HCT116 (cell line): Measurements from ENCODE around the gene MLXIPL. TPM values are rescaled to one million over a fixed set of nuclear protein-coding genes. Genes with fewer than 3 reads are reported as not detected.

ENCODE experiments used
- ATAC-seq: fragments of 200-7000 bp; cut with Tn5 transposase; 2 replicates; pipeline ENCODE4 v1.9.1; 2020; ENCODE audit warnings: mild to moderate bottlenecking, moderate library complexity
- BruUV-seq: library from RNA; stranded (reverse); fragments of 400-500 nt; replicated peaks from 2 replicates; lab custom pipeline; 2021; lab: Mats Ljungman, UMichigan
- CTCF ChIA-PET: fragments of 300-600 bp; sonication (Branson Sonifier 250); formaldehyde crosslinking; loops from one replicate; lab custom pipeline; 2021; ENCODE audit warnings: antibody characterized with exemption; lab: Charles Lee
- POLR2A ChIA-PET: fragments of 300-600, 350-600 bp; sonication (Branson Sonifier 250); formaldehyde crosslinking; loops from one replicate; lab custom pipeline; 2021; ENCODE audit warnings: antibody characterized with exemption; lab: Charles Lee
- RAD21 ChIA-PET, 2 experiments: fragments of 300-600 bp; sonication (Branson Sonifier 250); formaldehyde crosslinking; loops; one replicate each; lab custom pipeline; 2023; ENCODE audit warnings: low total read pairs in 2 of 2; ENCODE audit not compliant: uncharacterized antibody in 2 of 2, unreplicated experiment in 2 of 2, low non-redundant PET in 1 of 2; lab: Charles Lee
- DNase-seq: peaks from one replicate; pipeline ENCODE4 v3.0.0-alpha.2; 2010; ENCODE audit warnings: low read depth, low spot score
- H2AFZ ChIP-seq: fragments of 200-600 bp; shearing (Covaris generic), sonication (generic); 2 replicates; pipeline ENCODE4 v1.6.1; 2017; ENCODE audit warnings: low read depth, mixed run types, mixed read lengths, antibody characterized with exemption, low read length; ENCODE audit not compliant: poor library complexity, severe bottlenecking
- H3K27ac ChIP-seq: 2 replicates; pipeline ENCODE4 v1.5.1; 2012; ENCODE audit warnings: low read depth, low read length
- H3K27me3 ChIP-seq: fragments of 200-600 bp; sonication (generic); 2 replicates; pipeline ENCODE4 v1.6.1; 2016; ENCODE audit warnings: mixed run types, low read length, mixed read lengths; ENCODE audit not compliant: insufficient read depth
- H3K36me3 ChIP-seq, 2 experiments: fragments of 200-500 bp in 1 of 2; fragments of 200-600 bp in 1 of 2; sonication (Bioruptor generic) in 1 of 2; sonication (generic) in 1 of 2; 2 replicates each; pipeline versions ENCODE4 v1.5.1 to v1.6.1; 2014 to 2016; ENCODE audit warnings: low read length in 2 of 2, inconsistent platforms in 1 of 2, mixed read lengths in 1 of 2, mixed run types in 1 of 2; ENCODE audit not compliant: insufficient read depth in 2 of 2, control insufficient read depth in 1 of 2
- H3K4me1 ChIP-seq, 2 experiments: fragments of 200-600 bp in 1 of 2; sonication (generic) in 1 of 2; 2 replicates each; pipeline versions ENCODE4 v1.5.1 to v1.6.1; 2012 to 2017; ENCODE audit warnings: low read length in 2 of 2, inconsistent platforms in 1 of 2, mild to moderate bottlenecking in 1 of 2, mixed read lengths in 1 of 2, mixed run types in 1 of 2, moderate library complexity in 1 of 2; ENCODE audit not compliant: insufficient read depth in 2 of 2, control insufficient read depth in 1 of 2
- H3K4me2 ChIP-seq: fragments of 200-600 bp; sonication (generic); 2 replicates; pipeline ENCODE4 v1.6.1; 2017; ENCODE audit warnings: mixed run types, low read length, mixed read lengths
- H3K4me3 ChIP-seq, 2 experiments: fragments of 200-600 bp in 1 of 2; sonication (generic) in 1 of 2; replicated peaks in 1 of 2; 2 replicates each; pipeline ENCODE4 v1.5.1; 2011 to 2016; ENCODE audit warnings: low read length in 2 of 2, control low read depth in 1 of 2, low read depth in 1 of 2, mild to moderate bottlenecking in 1 of 2, mixed read lengths in 1 of 2, mixed run types in 1 of 2
- H3K79me2 ChIP-seq: fragments of 200-600 bp; sonication (generic); 2 replicates; pipeline ENCODE4 v1.6.1; 2017; ENCODE audit warnings: mild to moderate bottlenecking, mixed run types, low read length, moderate library complexity, mixed read lengths; ENCODE audit not compliant: insufficient read depth
- H3K9ac ChIP-seq: fragments of 200-600 bp; sonication (generic); 2 replicates; pipeline ENCODE4 v1.6.1; 2016; ENCODE audit warnings: low read length, mixed read lengths
- H3K9me2 ChIP-seq: fragments of 200-600 bp; sonication (generic), shearing (Covaris generic); 2 replicates; pipeline ENCODE4 v1.6.1; 2017; ENCODE audit warnings: mixed run types, mild to moderate bottlenecking, moderate library complexity; ENCODE audit not compliant: insufficient read depth
- H3K9me3 ChIP-seq, 2 experiments: fragments of 200-500 bp in 1 of 2; fragments of 200-600 bp in 1 of 2; sonication (Bioruptor generic) in 1 of 2; sonication (generic) in 1 of 2; 2 replicates each; pipeline ENCODE4 v1.6.1; 2014 to 2017; ENCODE audit warnings: low read length in 2 of 2, mixed read lengths in 2 of 2, inconsistent platforms in 1 of 2, low read depth in 1 of 2, mild to moderate bottlenecking in 1 of 2, mixed run types in 1 of 2, moderate library complexity in 1 of 2; ENCODE audit not compliant: control insufficient read depth in 1 of 2, insufficient read depth in 1 of 2
- H4K20me1 ChIP-seq: fragments of 200-600 bp; sonication (generic), shearing (Covaris generic); 2 replicates; pipeline ENCODE4 v1.6.1; 2017; ENCODE audit warnings: mixed run types, mild to moderate bottlenecking, moderate library complexity; ENCODE audit not compliant: insufficient read depth
- CBX3 ChIP-seq: IDR thresholded peaks from 2 replicates; pipeline ENCODE4 v1.6.1; 2012; ENCODE audit warnings: low read depth
- JUND ChIP-seq: IDR thresholded peaks from 2 replicates; pipeline ENCODE4 v1.6.1; 2012
- MAX ChIP-seq: IDR thresholded peaks from 2 replicates; pipeline ENCODE4 v1.6.1; 2012
- POLR2AphosphoS5 ChIP-seq: IDR thresholded peaks from 2 replicates; pipeline ENCODE4 v1.6.1; 2011; ENCODE audit warnings: mild to moderate bottlenecking, low read depth, low read length, moderate library complexity
- SIN3A ChIP-seq: IDR thresholded peaks from 2 replicates; pipeline ENCODE4 v1.6.1; 2012; ENCODE audit warnings: low read depth
- YY1 ChIP-seq: IDR thresholded peaks from 2 replicates; pipeline ENCODE4 v1.6.1; 2011; ENCODE audit warnings: low read length, low read depth, moderate library complexity, mild to moderate bottlenecking; ENCODE audit not compliant: insufficient replicate concordance; ENCODE audit errors: extremely low read depth
- ZFX ChIP-seq: fragments of 450-650 bp; IDR thresholded peaks from 2 replicates; pipeline ENCODE4 v1.6.1; 2017
- ZNF274 ChIP-seq: fragments of 200-500 bp; sonication (Bioruptor generic); IDR thresholded peaks from 2 replicates; pipeline ENCODE4 v1.6.1; 2014; ENCODE audit warnings: mild to moderate bottlenecking, low read depth, low read length, inconsistent platforms
- intact Hi-C: fragments of 100-400 bp; cut with micrococcal nuclease; formaldehyde crosslinking; loops from 2 replicates; pipeline ENCODE4 v1.10.0; 2022
- total RNA-seq: library from RNA; stranded (reverse); gene quantifications from one replicate; pipeline ENCODE4 v1.2.1, GENCODE V29; 2021; ENCODE audit not compliant: unreplicated experiment
- TF ChIP-seq, protein P1 (sequence below): IDR thresholded peaks from 2 replicates; pipeline ENCODE4 v1.6.1; 2012
- TF ChIP-seq, protein P2 (sequence below): IDR thresholded peaks from 2 replicates; pipeline ENCODE4 v1.6.1; 2012; ENCODE audit warnings: low read depth

MLXIPL gene
- total RNA-seq, 1 experiment from 2014 or later, result 79.4 TPM

DNA sequence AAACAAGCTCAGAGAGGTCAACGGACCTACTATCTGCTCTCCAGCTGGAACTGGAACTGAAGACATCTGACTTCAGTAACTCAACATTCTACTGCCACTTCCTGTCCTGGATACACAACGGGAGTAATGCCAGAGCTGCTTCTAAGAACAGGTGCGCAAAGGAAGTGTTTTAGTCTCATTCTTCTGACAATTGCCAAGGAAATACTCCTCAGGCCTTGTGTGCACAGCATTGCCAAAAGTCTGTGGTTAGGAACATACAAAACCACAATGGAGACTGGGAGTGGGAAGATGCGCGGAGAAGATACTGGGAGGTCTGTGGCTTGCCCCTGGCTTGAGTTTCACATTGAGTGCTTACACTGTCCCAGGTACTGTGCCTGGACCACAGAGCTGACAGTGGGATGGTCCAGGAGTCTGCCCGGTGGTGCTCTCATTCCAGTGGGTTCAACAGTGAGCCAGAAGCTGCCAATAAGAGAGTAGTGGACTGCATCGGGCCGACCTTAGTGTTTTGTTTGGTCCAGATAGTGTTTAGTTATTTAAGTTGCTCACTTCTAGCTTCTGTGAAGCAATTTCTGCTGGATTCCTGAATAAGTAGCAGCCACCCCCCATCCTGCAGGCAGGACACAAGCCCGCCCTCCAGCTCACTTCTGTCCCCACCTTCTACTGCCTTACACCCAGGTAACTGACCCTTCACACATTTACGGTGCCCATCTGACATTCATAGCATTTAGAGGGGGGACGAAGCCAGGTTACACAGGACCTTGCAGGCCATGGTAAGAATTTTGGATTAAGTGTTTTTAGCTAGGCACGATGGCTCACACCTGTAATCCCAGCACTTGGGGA lies 56.3 kb downstream of the MLXIPL start:
- no peak overlapping the region for H3K4me3 ChIP-seq
- H3K27me3 ChIP-seq, result no peaks in the 10 kb centered on the region
- H3K36me3 ChIP-seq, result peaks cover 31 to 35% of the 10 kb centered on the region in 2 experiments; a peak in 3 of 4 replicates
- H3K4me2 ChIP-seq, result no peak overlapping the region
- H4K20me1 ChIP-seq, result no peaks in the 10 kb centered on the region
- H3K79me2 ChIP-seq, result peaks cover 5% of the 10 kb centered on the region; the same call in 1 of the 2 replicates
- TF ChIP-seq, protein P1, sequence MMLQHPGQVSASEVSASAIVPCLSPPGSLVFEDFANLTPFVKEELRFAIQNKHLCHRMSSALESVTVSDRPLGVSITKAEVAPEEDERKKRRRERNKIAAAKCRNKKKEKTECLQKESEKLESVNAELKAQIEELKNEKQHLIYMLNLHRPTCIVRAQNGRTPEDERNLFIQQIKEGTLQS, result no peak
- peak; percentile 6; the same call in 1 of the 2 replicates for TF ChIP-seq POLR2AphosphoS5
- no peak for TF ChIP-seq CBX3
- DNase-seq, result no peak
- BruUV-seq, result no TSS peak
- no peak overlapping the region for H3K9ac ChIP-seq
- RAD21 ChIA-PET, result no interaction called here
- intact Hi-C loops, result no loop called here
- ATAC-seq, result no peak
- POLR2A ChIA-PET, result interaction anchor here (4.3 kb wide), 1 partner anchor 10 kb away, joined by 18 read pairs; the partner anchor contains the start of gene TBL2
- no peak overlapping the region for H3K27ac ChIP-seq
- H3K4me1 ChIP-seq, result peaks cover 6 to 12% of the 10 kb centered on the region in 2 experiments
- no peaks in the 10 kb centered on the region for H3K9me3 ChIP-seq
- H3K9me2 ChIP-seq, result no peaks in the 10 kb centered on the region
- no peak overlapping the region for H2AFZ ChIP-seq
- CTCF ChIA-PET, result no interaction called here

DNA sequence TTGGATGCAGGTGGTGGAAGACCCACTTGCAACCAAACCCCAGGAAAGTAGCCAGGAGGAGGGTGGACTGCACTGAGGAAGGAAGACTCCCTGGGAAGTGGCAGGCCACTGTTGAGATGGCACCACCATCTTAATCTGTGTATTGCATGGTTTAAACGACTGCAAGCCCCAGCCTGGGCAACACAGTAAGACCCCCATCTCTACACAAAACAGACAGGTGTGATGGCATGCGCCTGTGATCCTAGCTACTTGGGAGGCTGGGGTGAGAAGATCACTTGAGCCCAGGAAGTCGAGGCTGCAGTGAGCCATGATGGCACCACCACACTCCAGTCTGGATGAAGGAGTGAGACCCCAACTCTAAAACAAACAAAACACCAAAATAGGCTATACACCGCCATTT lies 57.2 kb downstream of the MLXIPL start:
- H3K4me3 ChIP-seq, result no peak overlapping the region
- no peak for ATAC-seq
- H3K27me3 ChIP-seq, result no peaks in the 10 kb centered on the region
- H3K4me2 ChIP-seq, result no peak overlapping the region
- DNase-seq, result no peak
- intact Hi-C loops, result no loop called here
- H3K4me1 ChIP-seq, result peaks cover 6 to 12% of the 10 kb centered on the region in 2 experiments
- no peaks in the 10 kb centered on the region for H3K79me2 ChIP-seq
- H2AFZ ChIP-seq, result no peak overlapping the region
- no peaks in the 10 kb centered on the region for H4K20me1 ChIP-seq
- no peaks in the 10 kb centered on the region for H3K9me3 ChIP-seq
- H3K36me3 ChIP-seq, result peaks cover 22 to 26% of the 10 kb centered on the region in 2 experiments; a peak in 2 of 4 replicates
- ChIA-PET RAD21 (no interaction called here), POLR2A (interaction anchor here (4.3 kb wide), 1 partner anchor 11 kb away, joined by 18 read pairs; the partner anchor contains the start of gene TBL2), CTCF (no interaction called here)
- no TSS peak for BruUV-seq
- no peaks in the 10 kb centered on the region for H3K9me2 ChIP-seq
- H3K9ac ChIP-seq, result no peak overlapping the region
- H3K27ac ChIP-seq, result no peak overlapping the region
- TF ChIP-seq ZNF274 (no peak), JUND (no peak), MAX (no peak), ZFX (no peak), YY1 (no peak), SIN3A (no peak)
- TF ChIP-seq, protein P2, sequence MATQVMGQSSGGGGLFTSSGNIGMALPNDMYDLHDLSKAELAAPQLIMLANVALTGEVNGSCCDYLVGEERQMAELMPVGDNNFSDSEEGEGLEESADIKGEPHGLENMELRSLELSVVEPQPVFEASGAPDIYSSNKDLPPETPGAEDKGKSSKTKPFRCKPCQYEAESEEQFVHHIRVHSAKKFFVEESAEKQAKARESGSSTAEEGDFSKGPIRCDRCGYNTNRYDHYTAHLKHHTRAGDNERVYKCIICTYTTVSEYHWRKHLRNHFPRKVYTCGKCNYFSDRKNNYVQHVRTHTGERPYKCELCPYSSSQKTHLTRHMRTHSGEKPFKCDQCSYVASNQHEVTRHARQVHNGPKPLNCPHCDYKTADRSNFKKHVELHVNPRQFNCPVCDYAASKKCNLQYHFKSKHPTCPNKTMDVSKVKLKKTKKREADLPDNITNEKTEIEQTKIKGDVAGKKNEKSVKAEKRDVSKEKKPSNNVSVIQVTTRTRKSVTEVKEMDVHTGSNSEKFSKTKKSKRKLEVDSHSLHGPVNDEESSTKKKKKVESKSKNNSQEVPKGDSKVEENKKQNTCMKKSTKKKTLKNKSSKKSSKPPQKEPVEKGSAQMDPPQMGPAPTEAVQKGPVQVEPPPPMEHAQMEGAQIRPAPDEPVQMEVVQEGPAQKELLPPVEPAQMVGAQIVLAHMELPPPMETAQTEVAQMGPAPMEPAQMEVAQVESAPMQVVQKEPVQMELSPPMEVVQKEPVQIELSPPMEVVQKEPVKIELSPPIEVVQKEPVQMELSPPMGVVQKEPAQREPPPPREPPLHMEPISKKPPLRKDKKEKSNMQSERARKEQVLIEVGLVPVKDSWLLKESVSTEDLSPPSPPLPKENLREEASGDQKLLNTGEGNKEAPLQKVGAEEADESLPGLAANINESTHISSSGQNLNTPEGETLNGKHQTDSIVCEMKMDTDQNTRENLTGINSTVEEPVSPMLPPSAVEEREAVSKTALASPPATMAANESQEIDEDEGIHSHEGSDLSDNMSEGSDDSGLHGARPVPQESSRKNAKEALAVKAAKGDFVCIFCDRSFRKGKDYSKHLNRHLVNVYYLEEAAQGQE, result no peak
